Stimulated activated naive B cell treated with anti-CD40 and anti-IgM and Interleukin-4, amounts not matched to agents 10 μg/mL and 1 μg/mL and 100 μg/mL, for 72 hours (primary cell): ENCODE results near the gene LPIN3.

Experiments used
- ATAC-seq, 2 donors: fragments of 150-1000 bp; cut with Tn5 transposase; replicated peaks; 2 replicates each; pipeline ENCODE4 v1.10.0; 2021; ENCODE audit warnings: moderate library complexity in 1 of 2
- DNase-seq: peaks from one replicate; pipeline ENCODE4 v3.0.0; 2021
- H3K27ac Mint-ChIP-seq: one replicate; pipeline ENCODE4 v1.8.0; 2022; ENCODE audit warnings: mild to moderate bottlenecking, mixed read lengths
- H3K27me3 Mint-ChIP-seq, 2 donors: one replicate each; pipeline ENCODE4 v1.8.0; 2022; ENCODE audit warnings: mixed read lengths in 2 of 2
- H3K36me3 Mint-ChIP-seq, 2 donors: one replicate each; pipeline ENCODE4 v1.8.0; 2022; ENCODE audit warnings: mixed read lengths in 2 of 2, mild to moderate bottlenecking in 1 of 2
- H3K4me1 Mint-ChIP-seq, 2 donors: one replicate each; pipeline ENCODE4 v1.8.0; 2022; ENCODE audit warnings: mixed read lengths in 2 of 2, mild to moderate bottlenecking in 1 of 2
- H3K4me3 Mint-ChIP-seq, 2 donors: one replicate each; pipeline ENCODE4 v1.8.0; 2022; ENCODE audit warnings: mild to moderate bottlenecking in 2 of 2, mixed read lengths in 2 of 2, moderate library complexity in 1 of 2
- H3K9me3 Mint-ChIP-seq, 2 donors: one replicate each; pipeline ENCODE4 v1.8.0; 2022; ENCODE audit warnings: mixed read lengths in 2 of 2, mild to moderate bottlenecking in 1 of 2

The LPIN3 gene

DNA sequence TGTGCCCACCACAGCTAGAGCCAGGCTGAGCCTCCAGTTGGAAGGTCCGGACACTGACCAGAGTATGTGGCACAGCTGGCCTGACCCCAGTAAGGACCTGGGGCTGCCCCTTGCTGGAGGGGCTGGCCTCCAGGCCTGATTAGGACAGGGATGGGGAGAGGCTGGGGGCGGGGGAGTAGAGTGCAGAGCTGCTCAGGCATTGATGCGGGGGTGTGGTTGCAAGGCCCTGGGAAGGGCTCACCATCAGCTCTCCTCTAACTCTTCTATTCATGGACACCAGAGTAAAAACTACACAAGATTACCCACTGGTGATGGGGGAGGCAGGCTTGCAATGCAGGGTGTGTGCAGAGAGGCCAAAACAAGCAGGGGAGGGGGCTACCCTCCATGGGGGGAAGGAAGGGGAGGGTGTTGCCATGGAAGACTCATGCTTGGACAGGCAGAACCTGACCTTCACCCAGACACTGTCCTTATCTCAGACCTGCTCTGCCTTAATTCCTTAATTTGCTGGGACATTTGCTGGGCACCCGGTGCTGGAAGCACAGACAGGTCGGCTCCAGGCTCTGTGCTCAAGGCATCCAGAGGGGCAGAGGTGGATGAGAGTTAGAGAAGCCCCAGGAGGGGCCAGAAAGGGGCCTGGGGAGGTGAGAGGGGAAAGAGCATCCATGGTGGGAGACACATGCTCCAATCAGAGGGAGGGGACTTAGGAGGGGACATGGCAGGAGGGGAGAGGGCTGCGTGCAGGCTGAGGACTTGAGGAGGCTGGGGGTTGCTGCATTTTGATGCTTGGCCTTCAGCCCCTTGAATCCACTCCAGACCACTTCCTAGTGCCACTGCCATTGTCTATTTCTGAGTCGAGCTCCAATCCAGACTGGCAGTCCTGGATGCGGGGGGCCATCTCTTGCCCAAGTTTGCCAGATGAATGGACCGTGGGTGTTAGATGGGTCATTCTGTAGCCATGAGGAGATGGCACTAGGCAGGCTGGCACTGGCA is 33.6 kb downstream of the LPIN3 start:
- no peak for DNase-seq
- ATAC-seq, result peak in 1 of 2 donors; percentile 29
- H3K27ac Mint-ChIP-seq, result no peak overlapping the region
- peaks cover 0 to 10% of the 10 kb centered on the region in 2 donors for H3K36me3 Mint-ChIP-seq
- H3K4me1 Mint-ChIP-seq, result peaks cover 0 to 2% of the 10 kb centered on the region in 2 donors
- H3K4me3 Mint-ChIP-seq, result no peak overlapping the region
- peaks cover 8 to 11% of the 10 kb centered on the region in 2 donors for H3K9me3 Mint-ChIP-seq
- H3K27me3 Mint-ChIP-seq, result peaks cover 62 to 67% of the 10 kb centered on the region in 2 donors

DNA sequence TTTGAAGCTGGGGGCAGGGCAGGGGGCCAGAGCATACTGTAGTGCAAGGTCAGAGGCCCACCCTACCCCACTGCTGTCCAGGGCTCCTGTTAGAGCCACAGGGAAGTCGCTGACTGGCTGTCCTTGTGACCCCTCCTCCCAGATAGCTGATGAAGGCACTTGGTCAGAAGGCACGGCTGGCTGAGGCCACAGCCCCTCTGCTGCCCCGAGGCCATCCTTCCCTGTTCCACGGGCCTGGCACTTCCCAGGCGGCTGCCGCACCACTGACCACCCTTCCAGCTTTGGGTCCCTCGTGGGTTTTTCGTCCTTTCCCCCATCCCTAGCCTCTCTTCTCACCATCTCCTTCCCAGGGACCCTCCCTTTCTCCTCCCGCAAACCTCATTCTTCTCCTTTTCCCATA is 35.2 kb downstream of the LPIN3 start:
- H3K9me3 Mint-ChIP-seq, result peaks cover 8 to 11% of the 10 kb centered on the region in 2 donors
- ATAC-seq (no peak), DNase-seq (no peak)
- H3K36me3 Mint-ChIP-seq, result peaks cover 0 to 10% of the 10 kb centered on the region in 2 donors
- H3K27ac Mint-ChIP-seq, result no peak overlapping the region
- H3K4me1 Mint-ChIP-seq, result no peaks in the 10 kb centered on the region
- H3K4me3 Mint-ChIP-seq, result no peak overlapping the region
- peaks cover 58 to 81% of the 10 kb centered on the region in 2 donors for H3K27me3 Mint-ChIP-seq

DNA sequence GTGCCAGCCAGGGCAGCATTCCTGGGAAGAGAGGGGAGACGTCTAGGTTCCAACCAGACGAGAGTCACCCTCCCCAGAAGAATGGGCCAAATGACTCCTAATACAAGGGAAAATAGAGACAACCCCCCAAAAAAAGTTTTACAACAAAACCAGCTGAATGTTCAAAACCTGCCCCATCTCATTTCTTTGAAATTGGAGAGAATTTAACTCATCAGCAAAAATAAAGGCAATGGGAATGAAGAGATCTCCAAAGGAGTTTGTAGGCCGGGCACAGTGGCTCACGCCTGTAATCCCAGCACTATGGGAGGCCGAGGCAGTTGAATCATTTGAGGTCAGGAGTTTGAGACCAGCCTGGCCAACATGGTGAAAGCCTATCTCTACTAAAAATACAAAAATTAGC is 35.7 kb downstream of the LPIN3 start:
- H3K27me3 Mint-ChIP-seq, result peaks cover 57 to 81% of the 10 kb centered on the region in 2 donors
- no peaks in the 10 kb centered on the region for H3K4me1 Mint-ChIP-seq
- ATAC-seq (no peak), DNase-seq (no peak)
- no peak overlapping the region for H3K4me3 Mint-ChIP-seq
- H3K36me3 Mint-ChIP-seq, result peaks cover 0 to 6% of the 10 kb centered on the region in 2 donors
- H3K9me3 Mint-ChIP-seq, result peaks cover 5 to 7% of the 10 kb centered on the region in 2 donors
- H3K27ac Mint-ChIP-seq, result no peak overlapping the region

GRCh38 chr20:41377275-41377674 is 36.7 kb downstream of the LPIN3 start:
- no peak overlapping the region for H3K4me3 Mint-ChIP-seq
- peak overlapping the region; percentile 59 for H3K27ac Mint-ChIP-seq
- H3K27me3 Mint-ChIP-seq, result peaks cover 56 to 76% of the 10 kb centered on the region in 2 donors
- no peaks in the 10 kb centered on the region for H3K4me1 Mint-ChIP-seq
- peaks cover 0 to 5% of the 10 kb centered on the region in 2 donors for H3K36me3 Mint-ChIP-seq
- no peak for ATAC-seq
- DNase-seq, result no peak
- H3K9me3 Mint-ChIP-seq, result peaks cover 5% of the 10 kb centered on the region in 2 donors

GRCh38 chr20:41379551-41379950 is 38.9 kb downstream of the LPIN3 start:
- Mint-ChIP-seq H3K4me3 (no peak overlapping the region), H3K27ac (no peak overlapping the region)

DNA sequence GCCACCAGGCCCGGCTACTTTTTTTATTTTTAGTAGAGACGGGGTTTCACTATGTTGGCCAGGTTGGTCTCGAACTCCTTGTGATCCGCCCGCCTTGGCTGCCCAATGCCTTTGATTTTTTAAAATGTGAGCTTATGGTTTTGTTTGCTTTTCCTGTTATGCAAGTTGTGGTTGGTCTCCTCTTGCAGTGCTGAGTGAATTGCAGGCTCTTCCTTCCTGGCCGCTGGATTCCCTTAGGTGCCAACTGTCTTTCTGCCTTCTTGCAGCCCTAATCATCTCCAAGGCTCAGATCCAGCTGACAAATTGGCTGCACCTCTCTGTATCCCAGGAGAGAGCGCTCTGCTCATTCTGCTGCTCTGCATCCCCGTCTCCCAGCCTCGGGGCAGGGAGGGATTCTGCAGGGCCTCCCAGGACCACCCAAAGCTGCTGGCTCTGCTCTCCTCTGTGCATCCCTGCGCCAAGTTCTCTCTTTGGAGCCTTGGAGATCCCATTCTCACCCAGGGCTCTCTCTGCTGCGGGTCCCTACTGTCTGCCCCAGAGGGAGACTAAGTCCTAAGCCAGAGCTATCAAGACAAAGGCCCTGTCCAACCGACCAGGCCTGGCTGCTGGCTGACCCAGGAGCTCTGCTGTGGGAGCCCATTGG is 40.1 kb downstream of the LPIN3 start:
- H3K4me3 Mint-ChIP-seq, result no peak overlapping the region
- H3K27me3 Mint-ChIP-seq, result peaks cover 38 to 43% of the 10 kb centered on the region in 2 donors
- DNase-seq, result no peak
- no peaks in the 10 kb centered on the region for H3K4me1 Mint-ChIP-seq
- peaks cover 2 to 5% of the 10 kb centered on the region in 2 donors for H3K9me3 Mint-ChIP-seq
- H3K36me3 Mint-ChIP-seq, result no peaks in the 10 kb centered on the region
- ATAC-seq, result no peak
- H3K27ac Mint-ChIP-seq, result no peak overlapping the region

More at GRCh38 chr20:41379551-41379950, 38.9 kb downstream of the LPIN3 start:
- DNase-seq (no peak), ATAC-seq (no peak)
- H3K27me3 Mint-ChIP-seq, result peaks cover 42 to 53% of the 10 kb centered on the region in 2 donors
- no peaks in the 10 kb centered on the region for H3K4me1 Mint-ChIP-seq
- peaks cover 2 to 5% of the 10 kb centered on the region in 2 donors for H3K9me3 Mint-ChIP-seq
- H3K36me3 Mint-ChIP-seq, result no peaks in the 10 kb centered on the region

- Mint-ChIP-seq H3K27ac (no peak overlapping the region), H3K36me3 (no peaks in the 10 kb centered on the region), H3K9me3 (peaks cover 2 to 5% of the 10 kb centered on the region in 2 donors), H3K4me1 (no peaks in the 10 kb centered on the region), H3K4me3 (no peak overlapping the region), H3K27me3 (peaks cover 24 to 26% of the 10 kb centered on the region in 2 donors)
- ATAC-seq, result no peak
- no peak for DNase-seq
Observed at GRCh38 chr20:41382791-41383305, 42.2 kb downstream of the LPIN3 start.

DNA sequence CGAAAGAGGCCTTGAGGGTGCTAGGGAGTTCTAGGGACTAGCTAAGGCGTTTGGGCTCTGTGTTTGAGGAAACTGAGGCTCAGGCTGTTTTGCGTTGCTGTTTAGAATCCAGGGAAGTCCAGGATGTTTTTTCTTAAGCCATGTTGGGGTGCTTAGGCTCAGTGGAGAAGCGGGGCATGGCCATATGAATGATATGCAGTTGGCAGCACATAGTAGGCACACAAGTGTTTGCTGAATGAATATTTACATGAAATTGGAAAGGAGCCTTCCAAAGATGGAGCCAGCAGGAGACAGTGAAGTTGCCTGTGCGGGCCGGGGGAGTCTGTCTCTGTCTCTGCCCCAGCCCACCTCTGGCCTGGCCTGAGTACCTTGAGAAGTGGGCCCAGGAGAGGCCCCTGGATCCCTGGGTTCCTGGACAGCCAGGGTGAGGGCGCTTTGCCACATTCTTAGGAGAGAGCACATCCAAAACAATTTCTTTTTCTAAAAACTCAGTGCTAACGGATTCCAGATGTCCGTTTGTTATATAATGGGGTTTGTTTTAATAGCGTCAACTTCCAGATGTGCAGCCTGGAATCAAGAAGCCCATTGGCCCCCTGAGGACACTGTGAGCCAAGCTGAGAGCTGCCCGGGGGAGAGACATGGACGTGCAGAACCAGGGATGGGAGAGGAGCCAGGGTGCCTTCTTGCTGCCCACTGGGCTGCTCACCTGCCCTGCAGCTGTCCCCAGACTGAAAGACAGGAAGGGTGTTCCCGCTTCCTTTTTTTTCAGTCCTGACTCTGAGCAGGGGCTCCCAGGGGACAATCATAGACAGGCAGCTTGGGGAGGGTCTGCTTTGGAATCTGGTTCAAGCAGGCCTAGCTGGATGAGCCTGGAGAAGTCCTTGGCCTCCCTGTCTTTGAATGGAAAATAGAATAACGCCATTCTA is 46.1 kb downstream of the LPIN3 start:
- Mint-ChIP-seq H3K4me3 (no peak overlapping the region), H3K4me1 (no peaks in the 10 kb centered on the region), H3K27ac (no peak overlapping the region), H3K9me3 (peaks cover 4 to 10% of the 10 kb centered on the region in 2 donors), H3K36me3 (no peaks in the 10 kb centered on the region), H3K27me3 (peaks cover 10 to 26% of the 10 kb centered on the region in 2 donors)
- DNase-seq, result no peak
- ATAC-seq, result no peak

GRCh38 chr20:41387444-41387851 is 46.8 kb downstream of the LPIN3 start:
- Mint-ChIP-seq H3K4me3 (no peak overlapping the region), H3K27ac (no peak overlapping the region), H3K9me3 (peaks cover 4 to 10% of the 10 kb centered on the region in 2 donors), H3K36me3 (no peaks in the 10 kb centered on the region), H3K27me3 (peaks cover 10 to 26% of the 10 kb centered on the region in 2 donors), H3K4me1 (no peaks in the 10 kb centered on the region)
- ATAC-seq (no peak), DNase-seq (no peak)

GRCh38 chr20:41390889-41391288 is 50.3 kb downstream of the LPIN3 start:
- DNase-seq (no peak), ATAC-seq (no peak)
- Mint-ChIP-seq H3K36me3 (no peaks in the 10 kb centered on the region), H3K4me3 (no peak overlapping the region), H3K27me3 (peaks cover 10 to 16% of the 10 kb centered on the region in 2 donors), H3K4me1 (no peaks in the 10 kb centered on the region), H3K27ac (no peak overlapping the region), H3K9me3 (peaks cover 3 to 5% of the 10 kb centered on the region in 2 donors)

DNA sequence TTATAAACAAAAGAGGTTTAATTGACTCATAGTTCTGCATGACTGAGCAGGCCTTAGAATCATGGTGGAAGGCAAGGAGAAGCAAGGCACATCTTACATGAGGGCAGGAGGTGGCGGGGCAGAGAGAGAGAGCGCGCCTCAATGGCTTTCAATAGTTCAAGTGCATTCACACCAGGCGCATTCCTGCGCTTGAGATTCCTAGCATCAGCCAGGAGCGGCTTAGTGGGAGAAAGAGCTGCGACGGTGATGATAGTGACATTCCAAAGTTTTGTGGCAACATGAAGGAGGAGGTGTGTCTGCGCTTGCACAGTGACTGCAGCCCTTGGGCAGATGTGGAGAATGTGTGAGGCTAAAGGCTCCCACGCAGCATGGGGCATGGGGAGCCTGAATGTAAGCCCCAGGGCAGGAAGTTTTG is 51.0 kb downstream of the LPIN3 start:
- Mint-ChIP-seq H3K36me3 (no peaks in the 10 kb centered on the region), H3K4me3 (no peak overlapping the region), H3K27me3 (peaks cover 10 to 16% of the 10 kb centered on the region in 2 donors), H3K9me3 (peaks cover 3 to 5% of the 10 kb centered on the region in 2 donors), H3K27ac (no peak overlapping the region), H3K4me1 (no peaks in the 10 kb centered on the region)
- DNase-seq (no peak), ATAC-seq (no peak)

- Mint-ChIP-seq H3K4me1 (no peaks in the 10 kb centered on the region), H3K9me3 (peaks cover 3 to 5% of the 10 kb centered on the region in 2 donors), H3K4me3 (no peak overlapping the region), H3K27ac (no peak overlapping the region), H3K27me3 (peaks cover 10 to 16% of the 10 kb centered on the region in 2 donors), H3K36me3 (no peaks in the 10 kb centered on the region)
- DNase-seq, result no peak
- no peak for ATAC-seq
Observed at GRCh38 chr20:41392295-41392694, 51.7 kb downstream of the LPIN3 start.

DNA sequence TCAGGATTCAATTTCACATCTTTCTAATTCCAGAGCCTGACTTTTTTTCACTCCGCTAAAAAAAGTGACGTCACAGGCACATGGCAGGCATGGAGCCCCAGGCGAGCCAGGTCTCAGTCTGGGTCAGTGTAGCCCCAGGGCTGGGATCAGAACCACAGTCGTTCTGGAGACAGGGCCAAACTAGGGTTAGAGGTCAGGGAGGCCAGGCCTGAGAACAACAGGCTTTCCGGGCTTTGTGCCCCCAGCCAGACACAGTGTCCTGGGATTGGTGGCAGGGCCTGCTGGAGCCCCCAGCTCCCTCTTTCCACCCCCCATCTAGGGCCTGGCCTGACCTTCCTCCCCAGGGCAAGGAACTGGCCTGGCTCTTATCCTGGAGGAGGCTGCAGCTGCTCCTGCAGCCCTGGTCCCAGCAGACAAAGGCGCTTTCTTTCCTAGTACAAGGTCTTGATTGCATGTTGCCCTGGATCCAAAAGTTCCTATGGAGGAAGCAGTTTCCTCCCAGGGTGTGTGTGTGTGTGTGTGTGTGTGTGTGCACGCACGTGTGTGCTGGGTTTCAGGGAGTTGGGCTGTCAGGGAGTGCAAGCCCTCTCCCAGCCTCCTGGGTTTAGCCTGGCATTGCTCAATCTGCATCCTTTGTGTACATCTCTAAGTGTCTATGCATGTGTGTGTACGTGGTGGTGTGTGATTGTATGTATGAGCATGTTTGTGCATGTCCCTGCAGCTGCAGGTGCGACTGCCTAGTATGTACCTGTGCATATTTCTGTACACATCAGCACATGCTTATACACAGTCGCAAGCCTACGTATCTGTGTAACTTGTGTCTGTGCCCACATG is 52.5 kb downstream of the LPIN3 start:
- Mint-ChIP-seq H3K4me3 (no peak overlapping the region), H3K36me3 (no peaks in the 10 kb centered on the region), H3K4me1 (no peaks in the 10 kb centered on the region), H3K27me3 (peaks cover 4 to 9% of the 10 kb centered on the region in 2 donors), H3K27ac (no peak overlapping the region), H3K9me3 (peaks cover 3 to 5% of the 10 kb centered on the region in 2 donors)
- ATAC-seq (no peak), DNase-seq (no peak)
